ENCODE results near the gene FBH1. TPM values are rescaled to one million over a fixed set of nuclear protein-coding genes. Genes with fewer than 3 reads are reported as not detected.

The FBH1 gene
- total and polyA plus RNA-seq, 7 experiments from 2014 or later, result 59.9 to 105 (median 78.6) TPM

DNA sequence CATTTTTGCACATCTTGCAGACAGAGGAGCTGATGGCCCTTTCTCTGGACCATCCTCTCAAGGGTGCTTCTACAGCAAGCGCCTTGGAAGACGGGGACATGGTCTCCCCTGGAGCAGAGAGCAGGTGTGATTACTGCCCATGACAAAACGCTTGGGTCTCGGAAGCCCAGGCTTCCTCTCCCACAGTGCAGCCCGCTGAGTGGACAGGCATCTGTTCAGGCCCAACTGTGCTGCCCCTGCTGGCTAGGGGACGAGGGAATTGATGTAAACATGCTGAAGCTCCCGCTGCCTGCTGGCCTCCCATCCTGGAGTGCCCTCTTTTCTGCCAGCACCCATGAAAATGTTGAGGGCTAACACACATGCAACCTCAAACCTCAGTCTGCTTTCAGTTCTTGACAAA, 73.0 kb downstream of the FBH1 start:
- ATAC-seq, result no peak
- Histone ChIP-seq H3K4me1 (ENCODE audit: control insufficient read depth in 2 of 2, insufficient read depth in 2 of 2, low read length in 2 of 2) (no peaks in the 10 kb centered on the region), H3K9me3 (ENCODE audit: control insufficient read depth in 2 of 3, low read length in 3 of 3) (no peaks in the 10 kb centered on the region), H3K36me3 (ENCODE audit: control insufficient read depth in 2 of 3, insufficient read depth in 3 of 3, low read length in 3 of 3) (peaks cover 0 to 24% (median 6%) of the 10 kb centered on the region in 3 experiments), H3K4me3 (ENCODE audit: low read length) (no peak overlapping the region), H3K27ac (ENCODE audit: low read depth, low read length) (no peak overlapping the region), H3K27me3 (ENCODE audit: control insufficient read depth in 2 of 2, insufficient read depth in 2 of 2, low read length in 2 of 2) (no peaks in the 10 kb centered on the region)
- Mint-ChIP-seq H3K9me3 (no peaks in the 10 kb centered on the region), H3K36me3 (peaks cover 0 to 20% (median 9%) of the 10 kb centered on the region in 5 donors), H3K27me3 (no peaks in the 10 kb centered on the region), H3K4me3 (no peak overlapping the region), H3K27ac (no peak overlapping the region), H3K4me1 (peaks cover 0 to 3% (median 0%) of the 10 kb centered on the region in 7 donors)
- ChIA-PET POLR2A (interaction anchor here (0.7 kb wide), 1 partner anchor 444 kb away, joined by 3 read pairs; no protein-coding TSS in a partner anchor), CTCF (no interaction called here)
- intact Hi-C loops (cut with micrococcal nuclease), result no loop called here
- DNase-seq, result no peak

DNA sequence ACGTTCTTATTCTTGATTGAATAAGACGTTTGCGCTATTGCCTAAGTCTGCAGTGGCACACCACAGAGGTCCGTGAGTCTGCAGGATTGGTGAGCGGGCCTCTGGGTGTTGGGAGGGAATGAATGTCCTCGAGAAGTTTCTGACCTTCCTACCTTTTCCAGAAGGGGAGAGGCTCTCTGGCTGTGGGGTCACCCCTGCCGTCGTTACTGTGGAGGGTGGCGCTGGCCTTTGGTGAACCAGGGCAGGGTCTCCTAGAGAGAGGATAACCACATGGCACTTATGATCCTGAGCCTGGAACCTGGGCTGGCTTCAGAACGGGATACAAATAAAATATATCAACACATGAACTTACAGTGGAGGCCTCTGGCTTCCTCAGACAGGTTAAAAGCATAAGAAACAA, 73.5 kb downstream of the FBH1 start:
- Mint-ChIP-seq H3K36me3 (peaks cover 0 to 21% (median 11%) of the 10 kb centered on the region in 5 donors), H3K27ac (no peak overlapping the region), H3K9me3 (no peaks in the 10 kb centered on the region), H3K4me3 (no peak overlapping the region), H3K27me3 (no peaks in the 10 kb centered on the region), H3K4me1 (peaks cover 0 to 5% (median 0%) of the 10 kb centered on the region in 7 donors)
- Histone ChIP-seq H3K9me3 (ENCODE audit: control insufficient read depth in 2 of 3, low read length in 3 of 3) (no peaks in the 10 kb centered on the region), H3K4me3 (ENCODE audit: low read length) (no peak overlapping the region), H3K36me3 (ENCODE audit: control insufficient read depth in 2 of 3, insufficient read depth in 3 of 3, low read length in 3 of 3) (peaks cover 0 to 24% (median 6%) of the 10 kb centered on the region in 3 experiments), H3K4me1 (ENCODE audit: control insufficient read depth in 2 of 2, insufficient read depth in 2 of 2, low read length in 2 of 2) (no peaks in the 10 kb centered on the region), H3K27me3 (ENCODE audit: control insufficient read depth in 2 of 2, insufficient read depth in 2 of 2, low read length in 2 of 2) (no peaks in the 10 kb centered on the region), H3K27ac (ENCODE audit: low read depth, low read length) (no peak overlapping the region)
- no peak for ATAC-seq
- ChIA-PET CTCF (no interaction called here), POLR2A (no interaction called here)
- no peak for DNase-seq
- intact Hi-C loops (cut with micrococcal nuclease), result no loop called here

GRCh38 chr10:5964736-5965135, 74.7 kb downstream of the FBH1 start:
- no peaks in the 10 kb centered on the region for H3K27me3 ChIP-seq (ENCODE audit: control insufficient read depth in 2 of 2, insufficient read depth in 2 of 2, low read length in 2 of 2)
- Mint-ChIP-seq H3K4me3 (no peak overlapping the region), H3K4me1 (peaks cover 0 to 11% (median 0%) of the 10 kb centered on the region in 7 donors), H3K36me3 (peaks cover 0 to 17% (median 14%) of the 10 kb centered on the region in 5 donors), H3K27me3 (no peaks in the 10 kb centered on the region), H3K9me3 (no peaks in the 10 kb centered on the region), H3K27ac (no peak overlapping the region)
- ChIA-PET CTCF (no interaction called here), POLR2A (no interaction called here)
- ATAC-seq (no peak), DNase-seq (no peak)
- H3K36me3 ChIP-seq (ENCODE audit: control insufficient read depth in 2 of 3, insufficient read depth in 3 of 3, low read length in 3 of 3), result peaks cover 0 to 18% (median 9%) of the 10 kb centered on the region in 3 experiments
- H3K4me1 ChIP-seq (ENCODE audit: control insufficient read depth in 2 of 2, insufficient read depth in 2 of 2, low read length in 2 of 2), result no peaks in the 10 kb centered on the region
- no peak overlapping the region for H3K4me3 ChIP-seq (ENCODE audit: low read length)
- H3K27ac ChIP-seq (ENCODE audit: low read depth, low read length), result no peak overlapping the region
- no peaks in the 10 kb centered on the region for H3K9me3 ChIP-seq (ENCODE audit: control insufficient read depth in 2 of 3, low read length in 3 of 3)
- intact Hi-C loops (cut with micrococcal nuclease), result no loop called here

- Mint-ChIP-seq H3K9me3 (no peaks in the 10 kb centered on the region), H3K27ac (no peak overlapping the region), H3K4me3 (no peak overlapping the region), H3K4me1 (peaks cover 0 to 16% (median 0%) of the 10 kb centered on the region in 7 donors), H3K27me3 (no peaks in the 10 kb centered on the region), H3K36me3 (peaks cover 0 to 20% (median 14%) of the 10 kb centered on the region in 5 donors)
- intact Hi-C loops (cut with micrococcal nuclease), result no loop called here
- no peak for ATAC-seq
- CTCF ChIA-PET, result no interaction called here
- Histone ChIP-seq H3K27ac (ENCODE audit: low read depth, low read length) (no peak overlapping the region), H3K4me3 (ENCODE audit: low read length) (no peak overlapping the region), H3K27me3 (ENCODE audit: control insufficient read depth in 2 of 2, insufficient read depth in 2 of 2, low read length in 2 of 2) (no peaks in the 10 kb centered on the region), H3K36me3 (ENCODE audit: control insufficient read depth in 2 of 3, insufficient read depth in 3 of 3, low read length in 3 of 3) (peaks cover 0 to 13% (median 9%) of the 10 kb centered on the region in 3 experiments), H3K9me3 (ENCODE audit: control insufficient read depth in 2 of 3, low read length in 3 of 3) (no peaks in the 10 kb centered on the region), H3K4me1 (ENCODE audit: control insufficient read depth in 2 of 2, insufficient read depth in 2 of 2, low read length in 2 of 2) (peaks cover 0 to 4% of the 10 kb centered on the region in 2 donors)
- DNase-seq, result no peak
- POLR2A ChIA-PET, result no interaction called here
Measured at GRCh38 chr10:5965266-5965665, 75.2 kb downstream of the FBH1 start.

DNA sequence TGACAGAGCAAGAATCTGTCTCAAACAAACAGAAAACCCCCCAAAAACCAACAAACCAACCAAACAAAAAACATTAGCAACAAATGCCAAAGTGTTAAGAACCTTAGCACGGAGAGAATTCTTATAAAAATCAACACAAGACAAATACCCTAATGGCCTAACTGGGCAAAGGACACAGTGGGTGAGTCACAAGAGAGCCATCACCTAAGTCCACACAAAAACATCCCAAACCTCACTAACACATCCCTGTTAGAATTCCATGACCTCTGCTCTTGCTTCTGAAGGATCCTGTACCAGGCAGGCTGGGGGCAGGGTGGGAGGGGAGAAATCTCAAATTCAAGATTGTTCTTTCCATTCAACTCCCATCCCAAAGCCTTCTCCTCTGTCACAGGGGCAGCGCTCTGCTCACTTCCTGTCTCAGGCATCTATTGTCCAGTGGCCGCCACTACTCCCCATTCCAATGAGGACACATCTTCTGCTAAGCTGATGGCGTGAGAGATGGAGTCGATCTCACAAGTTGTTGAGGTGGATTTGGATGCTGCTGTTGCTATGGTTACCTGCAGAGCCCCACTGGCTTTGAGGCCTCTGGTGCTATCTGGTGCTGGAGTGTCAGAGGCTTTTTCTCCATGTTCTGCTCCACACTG, 78.1 kb downstream of the FBH1 start:
- H3K27me3 Mint-ChIP-seq, result no peaks in the 10 kb centered on the region
- peak overlapping the region in 3 of 9 donors; percentile 25 to 57 (median 29) for H3K27ac Mint-ChIP-seq
- intact Hi-C loops (cut with micrococcal nuclease), result no loop called here
- ChIA-PET POLR2A (interaction anchor here (0.7 kb wide), 1 partner anchor 77 kb away, joined by 3 read pairs; no protein-coding TSS in a partner anchor), CTCF (no interaction called here)
- peaks cover 0 to 37% (median 10%) of the 10 kb centered on the region in 7 donors for H3K4me1 Mint-ChIP-seq
- peaks cover 0 to 15% of the 10 kb centered on the region in 2 donors for H3K4me1 ChIP-seq (ENCODE audit: control insufficient read depth in 2 of 2, insufficient read depth in 2 of 2, low read length in 2 of 2)
- no peaks in the 10 kb centered on the region for H3K27me3 ChIP-seq (ENCODE audit: control insufficient read depth in 2 of 2, insufficient read depth in 2 of 2, low read length in 2 of 2)
- no peaks in the 10 kb centered on the region for H3K9me3 ChIP-seq (ENCODE audit: control insufficient read depth in 2 of 3, low read length in 3 of 3)
- peaks cover 0 to 9% (median 8%) of the 10 kb centered on the region in 3 experiments for H3K36me3 ChIP-seq (ENCODE audit: control insufficient read depth in 2 of 3, insufficient read depth in 3 of 3, low read length in 3 of 3)
- H3K36me3 Mint-ChIP-seq, result peaks cover 0 to 15% (median 4%) of the 10 kb centered on the region in 5 donors
- no peak overlapping the region for H3K4me3 Mint-ChIP-seq
- ATAC-seq (no peak), DNase-seq (peak in 1 of 9 donors; percentile 1)
- no peaks in the 10 kb centered on the region for H3K9me3 Mint-ChIP-seq
- H3K4me3 ChIP-seq (ENCODE audit: low read length), result no peak overlapping the region
- H3K27ac ChIP-seq (ENCODE audit: low read depth, low read length), result no peak overlapping the region

DNA sequence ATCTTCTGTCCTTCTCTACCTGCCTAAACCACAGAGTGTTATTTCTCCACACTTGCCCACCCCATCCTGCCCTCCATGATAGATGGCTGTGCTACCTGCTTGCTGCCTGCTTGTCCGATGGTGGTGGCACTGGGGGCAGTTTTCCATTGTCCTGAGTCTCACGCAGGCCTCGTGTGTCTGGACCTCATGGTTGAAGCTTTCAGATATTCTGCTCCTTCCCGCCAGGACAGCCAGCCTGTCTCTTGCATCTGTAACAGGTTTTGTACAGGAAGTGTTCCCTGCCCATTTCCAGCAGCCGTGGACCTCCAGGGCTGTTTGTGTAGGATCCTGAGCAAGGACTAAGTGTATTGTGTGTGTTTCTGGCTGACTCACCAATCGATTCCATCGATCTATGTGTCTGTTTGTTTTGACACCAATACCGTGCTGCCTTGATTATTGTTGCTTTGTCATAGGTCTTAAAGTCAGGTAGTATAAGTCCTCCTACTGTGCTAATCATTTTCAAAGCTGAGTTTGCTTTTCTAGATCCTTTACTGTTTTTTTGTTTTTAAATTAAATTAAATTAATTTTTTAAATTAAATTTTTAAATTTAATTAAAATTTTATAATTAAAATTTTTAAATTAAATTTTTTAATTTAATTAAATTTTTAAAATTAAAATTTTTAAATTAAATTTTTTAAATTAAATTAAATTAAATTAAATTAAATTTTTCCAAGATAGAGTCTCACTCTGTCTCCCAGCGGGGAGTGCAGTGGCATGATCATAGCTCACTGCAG, 78.8 kb downstream of the FBH1 start:
- peaks cover 0 to 15% of the 10 kb centered on the region in 2 donors for H3K4me1 ChIP-seq (ENCODE audit: control insufficient read depth in 2 of 2, insufficient read depth in 2 of 2, low read length in 2 of 2)
- no peaks in the 10 kb centered on the region for H3K27me3 ChIP-seq (ENCODE audit: control insufficient read depth in 2 of 2, insufficient read depth in 2 of 2, low read length in 2 of 2)
- ATAC-seq (no peak), DNase-seq (peak in 1 of 9 donors; percentile 8)
- intact Hi-C loops (cut with micrococcal nuclease), result no loop called here
- H3K27ac ChIP-seq (ENCODE audit: low read depth, low read length), result no peak overlapping the region
- H3K4me3 ChIP-seq (ENCODE audit: low read length), result no peak overlapping the region
- ChIA-PET POLR2A (interaction anchor here (0.7 kb wide), 1 partner anchor 78 kb away, joined by 3 read pairs; no protein-coding TSS in a partner anchor), CTCF (no interaction called here)
- Mint-ChIP-seq H3K4me1 (peaks cover 0 to 43% (median 12%) of the 10 kb centered on the region in 7 donors), H3K4me3 (no peak overlapping the region), H3K9me3 (no peaks in the 10 kb centered on the region), H3K27ac (peak overlapping the region in 2 of 9 donors; percentile 29 to 57), H3K27me3 (no peaks in the 10 kb centered on the region), H3K36me3 (peaks cover 0 to 15% (median 4%) of the 10 kb centered on the region in 5 donors)
- H3K36me3 ChIP-seq (ENCODE audit: control insufficient read depth in 2 of 3, insufficient read depth in 3 of 3, low read length in 3 of 3), result peaks cover 0 to 5% (median 4%) of the 10 kb centered on the region in 3 experiments
- H3K9me3 ChIP-seq (ENCODE audit: control insufficient read depth in 2 of 3, low read length in 3 of 3), result no peaks in the 10 kb centered on the region
